ENCODE measurements around the gene NTRK3. TPM values are rescaled to one million over a fixed set of nuclear protein-coding genes. Genes with fewer than 3 reads are reported as not detected.

The NTRK3 gene
- total and polyA plus RNA-seq, 2 experiments from 2014 or later = not detected

- H3K36me3 ChIP-seq (ENCODE audit: low read depth) = no peaks in the 10 kb centered on the region
- in situ Hi-C loops (cut with MboI) = no loop called here
These were observed 236.9 kb downstream of the NTRK3 start for GRCh38 chr15:88019656-88020055.

GRCh38 chr15:88018869-88019641, 237.5 kb downstream of the NTRK3 start:
- Histone ChIP-seq H3K79me2 (ENCODE audit: insufficient read depth) (no peaks in the 10 kb centered on the region), H3K4me3 (no peak overlapping the region), H3K9ac (no peak overlapping the region), H4K20me1 (ENCODE audit: insufficient read depth) (no peaks in the 10 kb centered on the region), H3K4me1 (ENCODE audit: insufficient read depth) (no peaks in the 10 kb centered on the region), H3K4me2 (ENCODE audit: unreplicated experiment) (no peak overlapping the region), H3F3A (ENCODE audit: insufficient read depth) (no peaks in the 10 kb centered on the region), H2AFZ (no peak overlapping the region), H3K36me3 (ENCODE audit: low read depth) (no peaks in the 10 kb centered on the region), H3K9me3 (ENCODE audit: low read depth) (no peaks in the 10 kb centered on the region), H3K27ac (no peak overlapping the region), H3K9me2 (ENCODE audit: insufficient read depth) (no peaks in the 10 kb centered on the region), H3K27me3 (replicated peaks; ENCODE audit: insufficient read depth) (no peaks in the 10 kb centered on the region)
- DNase-seq = peak; percentile 59
- TF ChIP-seq EZH2 (IDR thresholded peaks at IDR 0.05; ENCODE audit: insufficient read depth, poor library complexity, severe bottlenecking) = no peak
- no peak for TF ChIP-seq EZH2phosphoT487 (IDR thresholded peaks at IDR 0.05; ENCODE audit: insufficient read depth, low read depth)
- in situ Hi-C loops (cut with MboI) = no loop called here
- WGBS, 2 experiments (ENCODE audit: low coverage in 1 of 2, low lambda C conversion rate in 2 of 2, missing lambda C conversion rate in 2 of 2) = 53 to 55% methylated on average over 1 of the region's 1 CpG

More at GRCh38 chr15:88019656-88020055, 236.9 kb downstream of the NTRK3 start:
- no peaks in the 10 kb centered on the region for H4K20me1 ChIP-seq (ENCODE audit: insufficient read depth)
- no peak for DNase-seq
- H3K9me3 ChIP-seq (ENCODE audit: low read depth) = no peaks in the 10 kb centered on the region
- H2AFZ ChIP-seq = no peak overlapping the region
- H3K9me2 ChIP-seq (ENCODE audit: insufficient read depth) = no peaks in the 10 kb centered on the region
- H3K27ac ChIP-seq = no peak overlapping the region
- no peak overlapping the region for H3K4me3 ChIP-seq
- no peaks in the 10 kb centered on the region for H3K27me3 ChIP-seq (replicated peaks; ENCODE audit: insufficient read depth)
- no peak overlapping the region for H3K4me2 ChIP-seq (ENCODE audit: unreplicated experiment)
- no peaks in the 10 kb centered on the region for H3F3A ChIP-seq (ENCODE audit: insufficient read depth)
- TF ChIP-seq EZH2phosphoT487 (IDR thresholded peaks at IDR 0.05; ENCODE audit: insufficient read depth, low read depth) (no peak), EZH2 (IDR thresholded peaks at IDR 0.05; ENCODE audit: insufficient read depth, poor library complexity, severe bottlenecking) (no peak)
- no peak overlapping the region for H3K9ac ChIP-seq
- H3K4me1 ChIP-seq (ENCODE audit: insufficient read depth) = no peaks in the 10 kb centered on the region
- no peaks in the 10 kb centered on the region for H3K79me2 ChIP-seq (ENCODE audit: insufficient read depth)
- WGBS, 2 experiments (ENCODE audit: low coverage in 1 of 2, low lambda C conversion rate in 2 of 2, missing lambda C conversion rate in 2 of 2) = 18 to 23% methylated on average over 2 of the region's 2 CpGs

GRCh38 chr15:88017753-88018152, 238.8 kb downstream of the NTRK3 start:
- no peaks in the 10 kb centered on the region for H3K9me2 ChIP-seq (ENCODE audit: insufficient read depth)
- 58 to 68% methylated on average over 4 of the region's 4 CpGs for whole genome bisulfite sequencing, 2 experiments (ENCODE audit: low coverage in 1 of 2, low lambda C conversion rate in 2 of 2, missing lambda C conversion rate in 2 of 2)
- in situ Hi-C loops (cut with MboI) = no loop called here
- no peak overlapping the region for H2AFZ ChIP-seq
- no peak for DNase-seq
- no peaks in the 10 kb centered on the region for H3K79me2 ChIP-seq (ENCODE audit: insufficient read depth)
- TF ChIP-seq EZH2 (IDR thresholded peaks at IDR 0.05; ENCODE audit: insufficient read depth, poor library complexity, severe bottlenecking) (no peak), EZH2phosphoT487 (IDR thresholded peaks at IDR 0.05; ENCODE audit: insufficient read depth, low read depth) (no peak)
- H3K27me3 ChIP-seq (replicated peaks; ENCODE audit: insufficient read depth) = no peaks in the 10 kb centered on the region
- no peak overlapping the region for H3K9ac ChIP-seq
- H3K4me3 ChIP-seq = no peak overlapping the region
- H3K4me1 ChIP-seq (ENCODE audit: insufficient read depth) = no peaks in the 10 kb centered on the region
- H3K27ac ChIP-seq = no peak overlapping the region
- H3K9me3 ChIP-seq (ENCODE audit: low read depth) = no peaks in the 10 kb centered on the region
- no peak overlapping the region for H3K4me2 ChIP-seq (ENCODE audit: unreplicated experiment)
- no peaks in the 10 kb centered on the region for H3K36me3 ChIP-seq (ENCODE audit: low read depth)
- H4K20me1 ChIP-seq (ENCODE audit: insufficient read depth) = no peaks in the 10 kb centered on the region
- H3F3A ChIP-seq (ENCODE audit: insufficient read depth) = no peaks in the 10 kb centered on the region

- in situ Hi-C loops (cut with MboI) = no loop called here
- Histone ChIP-seq H3K9me2 (ENCODE audit: insufficient read depth) (no peaks in the 10 kb centered on the region), H3F3A (ENCODE audit: insufficient read depth) (no peaks in the 10 kb centered on the region), H3K36me3 (ENCODE audit: low read depth) (no peaks in the 10 kb centered on the region), H3K9ac (no peak overlapping the region), H2AFZ (no peak overlapping the region), H3K4me2 (ENCODE audit: unreplicated experiment) (no peak overlapping the region), H3K79me2 (ENCODE audit: insufficient read depth) (no peaks in the 10 kb centered on the region), H3K4me1 (ENCODE audit: insufficient read depth) (no peaks in the 10 kb centered on the region), H3K9me3 (ENCODE audit: low read depth) (no peaks in the 10 kb centered on the region), H3K4me3 (no peak overlapping the region), H3K27ac (no peak overlapping the region), H4K20me1 (ENCODE audit: insufficient read depth) (no peaks in the 10 kb centered on the region), H3K27me3 (replicated peaks; ENCODE audit: insufficient read depth) (no peaks in the 10 kb centered on the region)
- DNase-seq = no peak
- WGBS, 2 experiments (ENCODE audit: low coverage in 1 of 2, low lambda C conversion rate in 2 of 2, missing lambda C conversion rate in 2 of 2) = 17 to 29% methylated on average over 3 of the region's 3 CpGs
- TF ChIP-seq EZH2phosphoT487 (IDR thresholded peaks at IDR 0.05; ENCODE audit: insufficient read depth, low read depth) (no peak), EZH2 (IDR thresholded peaks at IDR 0.05; ENCODE audit: insufficient read depth, poor library complexity, severe bottlenecking) (no peak)
These were observed 240.1 kb downstream of the NTRK3 start for GRCh38 chr15:88016406-88016805.
